Lower lobe of right lung (tissue), 2 donors: ENCODE data around the gene HSH2D. TPM values are rescaled to one million over a fixed set of nuclear protein-coding genes. Genes with fewer than 3 reads are reported as not detected.
"Not testable (repeated sequence)": the region's sequence is repeated elsewhere in the genome, so short reads cannot be mapped to it uniquely, and the experiment has no call there.

Experiments
- ATAC-seq, 2 donors: fragments of 200-7000 bp; cut with Tn5 transposase; one replicate each; pipeline ENCODE4 v1.9.1; 2020 to 2022; ENCODE audit warnings: mild to moderate bottlenecking in 2 of 2, moderate library complexity in 2 of 2
- DNase-seq: peaks from one replicate; pipeline ENCODE4 v3.0.0-alpha.2; 2020
- H3K27ac ChIP-seq: fragments of 200-600 bp; one replicate; pipeline ENCODE4 v1.8.0; 2022
- H3K27me3 ChIP-seq: fragments of 200-600 bp; one replicate; pipeline ENCODE4 v1.8.0; 2022; ENCODE audit warnings: low read depth
- H3K36me3 ChIP-seq: fragments of 200-600 bp; one replicate; pipeline ENCODE4 v1.8.0; 2022; ENCODE audit warnings: mild to moderate bottlenecking
- H3K4me1 ChIP-seq: fragments of 200-600 bp; one replicate; pipeline ENCODE4 v1.8.0; 2022
- H3K4me3 ChIP-seq: fragments of 200-600 bp; one replicate; pipeline ENCODE4 v1.8.0; 2022; ENCODE audit warnings: mild to moderate bottlenecking
- H3K9me3 ChIP-seq: fragments of 200-600 bp; one replicate; pipeline ENCODE4 v1.8.0; 2022
- intact Hi-C: fragments of 100-400 bp; cut with DNase I; formaldehyde crosslinking; loops from one replicate; pipeline ENCODE4 v1.11.0; 2022
- total RNA-seq: library from RNA; stranded (reverse); fragmentation: NEBNext Ultra II Directional; extraction: Animal tissue kit (Norgen Biotek cat#: 25700); gene quantifications from one replicate; pipeline ENCODE4 v1.2.1, GENCODE V29; 2021
- TF ChIP-seq, protein P1 (sequence below): fragments of 200-600 bp; IDR thresholded peaks from one replicate; pipeline ENCODE4 v1.8.0; 2022; ENCODE audit warnings: antibody characterized with exemption, mild to moderate bottlenecking
- donor health status: DM: no; HTN: yes; CAD: no; lungs with severe emphysema.

Gene HSH2D
- total RNA-seq, 1 donor from 2014 or later, result 8.2 TPM

DNA sequence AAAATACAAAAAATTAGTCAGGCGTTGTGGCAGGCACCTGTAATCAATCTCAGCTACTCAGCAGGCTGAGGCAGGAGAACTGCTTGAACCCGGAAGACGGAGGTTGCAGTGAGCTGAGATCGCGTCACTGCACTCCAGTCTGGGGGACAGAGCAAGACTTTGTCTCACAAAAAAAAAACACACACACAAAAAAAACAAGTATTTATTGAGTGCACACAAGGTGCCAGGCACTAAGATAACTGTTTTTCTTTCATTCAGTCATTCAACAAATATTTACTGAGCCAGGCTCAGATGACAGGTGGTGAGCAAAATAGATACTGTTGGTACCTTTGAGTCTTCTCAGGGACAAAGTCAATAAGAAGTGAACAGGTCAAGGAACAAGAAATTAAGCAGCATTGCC, 23.6 kb downstream of the HSH2D start:
- no peak overlapping the region for H3K27ac ChIP-seq
- no peaks in the 10 kb centered on the region for H3K9me3 ChIP-seq
- DNase-seq, result no peak
- intact Hi-C loops, result no loop called here
- H3K36me3 ChIP-seq, result no peaks in the 10 kb centered on the region
- no peak overlapping the region for H3K4me3 ChIP-seq
- TF ChIP-seq, protein P1, sequence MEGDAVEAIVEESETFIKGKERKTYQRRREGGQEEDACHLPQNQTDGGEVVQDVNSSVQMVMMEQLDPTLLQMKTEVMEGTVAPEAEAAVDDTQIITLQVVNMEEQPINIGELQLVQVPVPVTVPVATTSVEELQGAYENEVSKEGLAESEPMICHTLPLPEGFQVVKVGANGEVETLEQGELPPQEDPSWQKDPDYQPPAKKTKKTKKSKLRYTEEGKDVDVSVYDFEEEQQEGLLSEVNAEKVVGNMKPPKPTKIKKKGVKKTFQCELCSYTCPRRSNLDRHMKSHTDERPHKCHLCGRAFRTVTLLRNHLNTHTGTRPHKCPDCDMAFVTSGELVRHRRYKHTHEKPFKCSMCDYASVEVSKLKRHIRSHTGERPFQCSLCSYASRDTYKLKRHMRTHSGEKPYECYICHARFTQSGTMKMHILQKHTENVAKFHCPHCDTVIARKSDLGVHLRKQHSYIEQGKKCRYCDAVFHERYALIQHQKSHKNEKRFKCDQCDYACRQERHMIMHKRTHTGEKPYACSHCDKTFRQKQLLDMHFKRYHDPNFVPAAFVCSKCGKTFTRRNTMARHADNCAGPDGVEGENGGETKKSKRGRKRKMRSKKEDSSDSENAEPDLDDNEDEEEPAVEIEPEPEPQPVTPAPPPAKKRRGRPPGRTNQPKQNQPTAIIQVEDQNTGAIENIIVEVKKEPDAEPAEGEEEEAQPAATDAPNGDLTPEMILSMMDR, result no peak
- ATAC-seq, result no peak
- no peaks in the 10 kb centered on the region for H3K27me3 ChIP-seq
- no peaks in the 10 kb centered on the region for H3K4me1 ChIP-seq

GRCh38 chr19:16168465-16169081, 25.1 kb downstream of the HSH2D start:
- no peak overlapping the region for H3K27ac ChIP-seq
- H3K36me3 ChIP-seq, result no peaks in the 10 kb centered on the region
- DNase-seq (no peak), ATAC-seq (peak in 1 of 2 donors; percentile 52)
- TF ChIP-seq, protein P1, result no peak
- no peaks in the 10 kb centered on the region for H3K27me3 ChIP-seq
- no peaks in the 10 kb centered on the region for H3K4me1 ChIP-seq
- H3K9me3 ChIP-seq, result no peaks in the 10 kb centered on the region
- no peak overlapping the region for H3K4me3 ChIP-seq
- intact Hi-C loops, result no loop called here

DNA sequence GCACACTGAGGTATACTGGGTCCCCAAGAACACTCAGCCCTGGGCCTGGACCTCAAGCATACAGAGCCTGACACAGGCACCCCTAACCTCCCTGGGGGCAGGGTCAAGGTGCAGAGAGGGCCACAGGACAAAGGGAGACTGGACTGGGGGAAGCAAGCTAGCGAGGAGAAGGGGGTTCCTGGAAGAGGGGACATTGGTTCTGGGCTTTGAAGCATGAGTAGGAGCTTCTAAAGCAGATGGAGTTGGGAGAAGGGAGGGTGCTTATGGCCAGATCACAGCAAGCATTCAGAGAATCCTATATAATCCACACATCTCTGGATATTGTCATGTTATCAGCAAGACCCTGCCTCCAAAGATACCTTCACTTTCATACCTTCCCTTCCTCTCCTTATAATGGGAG, 26.6 kb downstream of the HSH2D start:
- Histone ChIP-seq H3K27ac (no peak overlapping the region), H3K36me3 (no peaks in the 10 kb centered on the region), H3K9me3 (no peaks in the 10 kb centered on the region), H3K4me3 (no peak overlapping the region), H3K27me3 (no peaks in the 10 kb centered on the region), H3K4me1 (no peaks in the 10 kb centered on the region)
- TF ChIP-seq, protein P1, result no peak
- no peak for DNase-seq
- intact Hi-C loops, result no loop called here
- ATAC-seq, result no peak

DNA sequence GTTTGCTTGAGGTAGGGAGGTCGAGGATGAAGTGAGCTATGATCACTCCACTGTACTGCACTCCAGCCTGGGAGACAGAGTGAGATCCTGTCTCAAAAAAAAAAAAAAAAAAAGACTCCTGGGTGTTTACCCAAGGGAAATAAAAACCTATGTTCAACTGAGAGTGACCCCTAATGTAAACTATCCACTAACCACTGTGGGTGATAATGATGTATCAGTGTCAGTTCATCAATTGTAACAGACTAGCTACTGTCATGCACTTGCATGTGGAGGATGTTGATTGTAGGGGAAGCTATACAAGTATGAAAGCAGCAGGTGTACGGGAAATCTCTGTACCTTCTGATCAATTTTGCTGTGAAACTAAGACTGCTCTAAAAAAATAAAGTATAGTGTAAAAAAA, 32.5 kb downstream of the HSH2D start:
- DNase-seq (no peak), ATAC-seq (no peak)
- Histone ChIP-seq H3K36me3 (no peaks in the 10 kb centered on the region), H3K4me3 (no peak overlapping the region), H3K27me3 (no peaks in the 10 kb centered on the region), H3K4me1 (no peaks in the 10 kb centered on the region), H3K27ac (no peak overlapping the region), H3K9me3 (no peaks in the 10 kb centered on the region)
- TF ChIP-seq, protein P1, result no peak
- intact Hi-C loops, result no loop called here

DNA sequence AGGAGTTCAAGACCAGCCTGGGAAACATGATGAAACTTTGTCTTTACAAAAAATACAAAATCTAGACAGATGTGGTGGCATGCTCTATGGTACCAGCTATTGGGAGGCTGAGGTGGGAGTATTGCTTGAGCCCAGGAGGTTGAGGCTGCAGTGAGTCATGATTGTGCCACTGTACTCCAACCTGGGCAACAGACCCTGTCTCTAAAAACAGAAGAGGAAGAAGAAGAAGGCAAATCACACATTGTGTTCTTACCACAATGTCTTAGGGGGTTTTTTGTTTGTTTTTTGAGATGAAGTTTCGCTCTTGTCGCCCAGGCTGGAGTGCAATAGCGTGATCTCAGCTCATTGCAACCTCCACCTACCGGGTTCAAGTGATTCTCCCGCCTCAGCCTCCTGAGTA, 35.4 kb downstream of the HSH2D start:
- H3K27ac ChIP-seq, intact Hi-C loops, H3K4me3 ChIP-seq, ATAC-seq, H3K27me3 ChIP-seq, DNase-seq, H3K9me3 ChIP-seq, H3K4me1 ChIP-seq, H3K36me3 ChIP-seq: not testable (repeated sequence)

GRCh38 chr19:16180611-16181010, 37.1 kb downstream of the HSH2D start:
- H3K27me3 ChIP-seq, result no peaks in the 10 kb centered on the region

More at GRCh38 chr19:16180611-16181010, 37.1 kb downstream of the HSH2D start:
- H3K36me3 ChIP-seq, result no peaks in the 10 kb centered on the region
- ATAC-seq (no peak), DNase-seq (no peak)
- no peak overlapping the region for H3K27ac ChIP-seq
- TF ChIP-seq, protein P1, result no peak
- no peaks in the 10 kb centered on the region for H3K9me3 ChIP-seq
- H3K4me3 ChIP-seq, result no peak overlapping the region
- intact Hi-C loops, result loop anchor here (10.0 kb wide), 1 partner anchor 136 kb away; no protein-coding TSS in a partner anchor
- H3K4me1 ChIP-seq, result peaks cover 3% of the 10 kb centered on the region
